ENCODE data around the gene PAFAH1B1.
"Not testable (repeated sequence)": the region's sequence is repeated elsewhere in the genome, so short reads cannot be mapped to it uniquely, and the experiment has no call there.

PAFAH1B1 gene

DNA sequence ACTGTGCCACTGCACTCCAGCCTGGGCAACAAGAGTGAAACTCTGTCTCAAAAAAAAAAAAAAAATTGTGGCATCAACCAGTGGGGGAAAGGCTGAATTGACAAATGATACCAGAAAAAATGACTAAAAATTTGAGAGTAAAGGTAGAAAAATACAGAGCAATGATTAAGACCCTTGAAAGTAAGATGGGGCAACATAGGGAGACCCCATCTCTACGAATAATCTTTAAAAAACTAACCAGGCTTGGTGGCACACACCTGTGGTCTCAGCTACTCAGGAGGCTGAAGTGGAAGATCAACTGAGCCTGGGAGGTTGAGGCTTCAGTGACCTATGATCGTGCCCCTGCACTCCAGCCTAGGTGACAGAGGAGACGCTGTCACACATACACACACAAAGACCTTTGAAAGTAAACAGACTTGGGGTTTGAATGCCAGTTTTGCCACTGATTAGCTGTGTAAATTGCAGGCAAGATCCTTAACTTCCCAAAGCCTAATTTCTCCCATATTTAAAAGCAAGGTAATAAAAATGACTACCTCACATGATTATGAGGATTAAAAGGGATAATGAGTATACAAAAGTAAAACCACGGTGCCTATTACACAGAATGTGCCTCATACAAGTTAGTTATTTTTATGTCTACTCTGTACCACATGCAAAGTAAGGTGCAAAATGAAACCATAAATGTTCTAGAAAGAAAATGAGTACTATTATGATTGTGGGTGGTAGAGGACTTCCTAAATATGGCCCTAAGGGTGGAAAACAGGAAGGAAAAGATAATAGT lies 21.7 kb upstream of the PAFAH1B1 start:
- DNase-seq (ENCODE audit: low read depth): no peak
- TF ChIP-seq, protein P1, sequence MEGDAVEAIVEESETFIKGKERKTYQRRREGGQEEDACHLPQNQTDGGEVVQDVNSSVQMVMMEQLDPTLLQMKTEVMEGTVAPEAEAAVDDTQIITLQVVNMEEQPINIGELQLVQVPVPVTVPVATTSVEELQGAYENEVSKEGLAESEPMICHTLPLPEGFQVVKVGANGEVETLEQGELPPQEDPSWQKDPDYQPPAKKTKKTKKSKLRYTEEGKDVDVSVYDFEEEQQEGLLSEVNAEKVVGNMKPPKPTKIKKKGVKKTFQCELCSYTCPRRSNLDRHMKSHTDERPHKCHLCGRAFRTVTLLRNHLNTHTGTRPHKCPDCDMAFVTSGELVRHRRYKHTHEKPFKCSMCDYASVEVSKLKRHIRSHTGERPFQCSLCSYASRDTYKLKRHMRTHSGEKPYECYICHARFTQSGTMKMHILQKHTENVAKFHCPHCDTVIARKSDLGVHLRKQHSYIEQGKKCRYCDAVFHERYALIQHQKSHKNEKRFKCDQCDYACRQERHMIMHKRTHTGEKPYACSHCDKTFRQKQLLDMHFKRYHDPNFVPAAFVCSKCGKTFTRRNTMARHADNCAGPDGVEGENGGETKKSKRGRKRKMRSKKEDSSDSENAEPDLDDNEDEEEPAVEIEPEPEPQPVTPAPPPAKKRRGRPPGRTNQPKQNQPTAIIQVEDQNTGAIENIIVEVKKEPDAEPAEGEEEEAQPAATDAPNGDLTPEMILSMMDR (IDR thresholded peaks at IDR 0.05; ENCODE audit: control insufficient read depth, extremely low read depth, insufficient read depth): no peak
- no peak overlapping the region for H3K4me3 ChIP-seq (ENCODE audit: low read depth, low read length)

GRCh38 chr17:2572304-2572609 lies 21.2 kb upstream of the PAFAH1B1 start:
- H3K4me3 ChIP-seq (ENCODE audit: low read depth, low read length); DNase-seq (ENCODE audit: low read depth): not testable (repeated sequence)

DNA sequence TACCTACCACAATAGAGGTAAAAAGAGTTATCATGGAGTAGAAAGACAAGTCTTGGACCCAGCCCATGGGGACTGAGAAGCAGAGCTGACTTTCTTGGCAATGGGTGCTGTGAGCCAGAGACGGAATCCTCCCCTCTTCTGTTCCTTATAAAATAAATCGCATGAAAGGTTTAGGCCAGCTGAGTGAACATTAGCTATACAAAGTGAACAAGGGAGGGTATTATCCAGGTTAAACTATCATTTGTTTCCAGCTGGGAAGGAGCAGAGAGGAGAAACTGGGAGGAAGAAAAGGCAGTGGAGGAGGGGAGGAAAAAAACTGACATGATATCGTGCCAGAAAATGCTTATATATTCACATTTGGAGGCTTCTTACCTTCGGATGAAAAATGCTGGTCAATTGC lies 13.3 kb upstream of the PAFAH1B1 start:
- TF ChIP-seq, protein P1 (IDR thresholded peaks at IDR 0.05; ENCODE audit: control insufficient read depth, extremely low read depth, insufficient read depth): no peak
- H3K4me3 ChIP-seq (ENCODE audit: low read depth, low read length): no peak overlapping the region
- peak; percentile 10 for DNase-seq (ENCODE audit: low read depth)

DNA sequence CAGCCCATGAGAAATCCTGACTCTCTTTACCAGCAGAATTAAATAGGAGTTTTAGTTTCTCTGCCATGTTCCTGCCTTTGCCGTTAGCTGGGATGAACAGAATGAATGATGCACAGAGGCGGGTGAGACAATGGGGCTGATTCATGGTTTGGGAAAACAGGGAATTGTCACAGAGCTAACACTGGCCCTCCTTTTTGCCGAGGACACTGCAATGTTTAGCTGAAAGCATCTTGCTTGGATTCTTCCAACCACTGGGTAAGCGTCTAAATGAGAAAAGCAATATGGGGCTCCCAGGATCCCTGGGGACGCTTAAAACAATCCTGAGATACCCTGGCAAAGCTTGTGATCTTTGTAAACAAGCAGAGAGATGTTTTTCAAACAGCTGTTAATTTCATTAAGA lies 12.8 kb upstream of the PAFAH1B1 start:
- no peak for DNase-seq (ENCODE audit: low read depth)
- TF ChIP-seq, protein P1 (IDR thresholded peaks at IDR 0.05; ENCODE audit: control insufficient read depth, extremely low read depth, insufficient read depth): no peak
- H3K4me3 ChIP-seq (ENCODE audit: low read depth, low read length): no peak overlapping the region

GRCh38 chr17:2582493-2582892 lies 11.0 kb upstream of the PAFAH1B1 start:
- TF ChIP-seq, protein P1 (IDR thresholded peaks at IDR 0.05; ENCODE audit: control insufficient read depth, extremely low read depth, insufficient read depth): no peak
- H3K4me3 ChIP-seq (ENCODE audit: low read depth, low read length): no peak overlapping the region
- DNase-seq (ENCODE audit: low read depth): no peak

GRCh38 chr17:2591040-2591640 lies 2.3 kb upstream of the PAFAH1B1 start:
- no peak for DNase-seq (ENCODE audit: low read depth)
- H3K4me3 ChIP-seq (ENCODE audit: low read depth, low read length): no peak overlapping the region
- TF ChIP-seq, protein P1 (IDR thresholded peaks at IDR 0.05; ENCODE audit: control insufficient read depth, extremely low read depth, insufficient read depth): no peak

DNA sequence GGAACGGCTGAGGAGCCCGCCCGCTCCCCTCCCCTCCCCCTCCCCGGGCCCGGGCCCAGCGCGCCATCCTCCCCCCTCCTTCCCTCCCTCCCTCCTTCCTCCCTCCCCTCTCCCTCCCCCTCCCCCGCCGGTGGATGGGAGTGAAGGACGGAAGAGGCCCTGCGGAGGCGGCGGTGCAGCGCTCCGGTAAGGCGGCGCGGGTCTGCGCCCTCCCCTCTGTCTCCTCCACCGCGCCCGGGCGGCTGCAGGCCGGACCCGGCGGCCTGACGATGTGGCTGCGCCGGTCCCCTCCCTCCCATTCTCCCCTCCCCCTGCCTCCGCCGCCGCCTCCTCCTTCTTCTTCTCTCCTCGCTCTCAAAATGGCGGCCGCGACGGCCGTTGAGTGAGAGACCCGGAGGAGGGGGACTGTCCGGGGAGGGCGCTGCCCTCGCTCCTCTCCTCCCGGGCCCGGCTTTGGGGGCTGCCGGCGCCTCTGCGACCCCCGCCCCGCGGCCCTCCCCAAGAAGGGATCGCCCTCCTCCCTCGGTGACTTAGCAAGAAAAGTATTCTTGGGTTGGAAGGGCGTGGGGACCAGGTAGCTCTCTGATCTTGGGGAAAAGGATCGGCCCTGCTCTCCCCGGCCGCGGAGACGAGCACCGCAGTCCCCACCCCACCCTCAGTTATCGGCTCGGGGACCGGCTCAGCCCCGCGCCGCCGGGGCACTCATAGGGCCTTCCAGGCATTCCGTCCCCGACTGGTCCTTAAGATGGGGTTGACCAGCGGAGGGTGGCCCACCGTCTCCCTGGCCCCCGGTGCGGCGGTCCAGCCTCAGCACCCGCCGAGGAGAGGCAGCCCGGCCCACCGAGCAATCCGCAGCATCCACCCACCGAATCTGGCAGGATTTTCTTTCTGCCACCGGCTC lies 617 bp downstream of the PAFAH1B1 start:
- TF ChIP-seq, protein P1 (IDR thresholded peaks at IDR 0.05; ENCODE audit: control insufficient read depth, extremely low read depth, insufficient read depth): no peak
- peak; percentile 17 for DNase-seq (ENCODE audit: low read depth)
- peak overlapping the region; percentile 92 for H3K4me3 ChIP-seq (ENCODE audit: low read depth, low read length)
